ENCODE results near the gene TRIM41. TPM values are rescaled to one million over a fixed set of nuclear protein-coding genes. Genes with fewer than 3 reads are reported as not detected.

Gene TRIM41
- total RNA-seq, 1 experiment from 2014 or later, result 57.6 TPM

- Histone ChIP-seq H3K9me3 (ENCODE audit: insufficient read depth, low read depth) (no peaks in the 10 kb centered on the region), H3K27ac (no peak overlapping the region), H3F3A (ENCODE audit: insufficient read depth, low read depth) (peaks cover 31% of the 10 kb centered on the region), H3K4me2 (peak overlapping the region; percentile 97), H3K4me1 (replicated peaks; ENCODE audit: insufficient read depth) (peaks cover 20% of the 10 kb centered on the region; the same call in 1 of the 2 replicates), H3K79me2 (ENCODE audit: low read depth) (no peaks in the 10 kb centered on the region), H3K9me2 (ENCODE audit: insufficient read depth) (no peaks in the 10 kb centered on the region), H4K20me1 (ENCODE audit: insufficient read depth) (no peaks in the 10 kb centered on the region), H3K27me3 (ENCODE audit: insufficient read depth, low read depth) (no peaks in the 10 kb centered on the region), H3K36me3 (ENCODE audit: low read depth) (no peaks in the 10 kb centered on the region), H2AFZ (peak overlapping the region; percentile 91), H3K4me3 (peak overlapping the region; percentile 98)
- TF ChIP-seq, protein P1, sequence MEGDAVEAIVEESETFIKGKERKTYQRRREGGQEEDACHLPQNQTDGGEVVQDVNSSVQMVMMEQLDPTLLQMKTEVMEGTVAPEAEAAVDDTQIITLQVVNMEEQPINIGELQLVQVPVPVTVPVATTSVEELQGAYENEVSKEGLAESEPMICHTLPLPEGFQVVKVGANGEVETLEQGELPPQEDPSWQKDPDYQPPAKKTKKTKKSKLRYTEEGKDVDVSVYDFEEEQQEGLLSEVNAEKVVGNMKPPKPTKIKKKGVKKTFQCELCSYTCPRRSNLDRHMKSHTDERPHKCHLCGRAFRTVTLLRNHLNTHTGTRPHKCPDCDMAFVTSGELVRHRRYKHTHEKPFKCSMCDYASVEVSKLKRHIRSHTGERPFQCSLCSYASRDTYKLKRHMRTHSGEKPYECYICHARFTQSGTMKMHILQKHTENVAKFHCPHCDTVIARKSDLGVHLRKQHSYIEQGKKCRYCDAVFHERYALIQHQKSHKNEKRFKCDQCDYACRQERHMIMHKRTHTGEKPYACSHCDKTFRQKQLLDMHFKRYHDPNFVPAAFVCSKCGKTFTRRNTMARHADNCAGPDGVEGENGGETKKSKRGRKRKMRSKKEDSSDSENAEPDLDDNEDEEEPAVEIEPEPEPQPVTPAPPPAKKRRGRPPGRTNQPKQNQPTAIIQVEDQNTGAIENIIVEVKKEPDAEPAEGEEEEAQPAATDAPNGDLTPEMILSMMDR (conservative IDR thresholded peaks at IDR 0.05), result no peak; the same call in 1 of the 2 replicates
- TF ChIP-seq EZH2 (IDR thresholded peaks at IDR 0.05; ENCODE audit: low read depth), result no peak
- POLR2A ChIA-PET (ENCODE audit: unreplicated experiment), result interaction anchor here (0.7 to 0.9 kb wide), 3 partner anchors 14 to 58 kb away, joined by 3 to 4 read pairs (median 4); partner anchors contain the start of gene TRIM7
- BruUV-seq (replicated peaks), result no TSS peak
- peak in 1 of 2 experiments; percentile 32 for DNase-seq
- CTCF ChIA-PET, result interaction anchor here (1.0 kb wide), 1 partner anchor 14 kb away, joined by 3 read pairs; the partner anchor contains the start of gene TRIM7
- intact Hi-C loops (cut with micrococcal nuclease; ENCODE audit: unreplicated experiment), result loop anchor here (1.0 to 2.0 kb wide), 4 partner anchors 15 to 380 kb away; no protein-coding TSS in a partner anchor
Observed at GRCh38 chr5:181190711-181191525, 32.2 kb upstream of the TRIM41 start.

- peak overlapping the region; percentile 98 for H3K4me3 ChIP-seq
- TF ChIP-seq EZH2 (IDR thresholded peaks at IDR 0.05; ENCODE audit: low read depth), result no peak
- TF ChIP-seq, protein P1 (conservative IDR thresholded peaks at IDR 0.05), result no peak
- no peaks in the 10 kb centered on the region for H4K20me1 ChIP-seq (ENCODE audit: insufficient read depth)
- intact Hi-C loops (cut with micrococcal nuclease; ENCODE audit: unreplicated experiment), result loop anchor here (1.0 to 2.0 kb wide), 4 partner anchors 15 to 381 kb away; no protein-coding TSS in a partner anchor
- peaks cover 13% of the 10 kb centered on the region; the same call in 1 of the 2 replicates for H3K4me1 ChIP-seq (replicated peaks; ENCODE audit: insufficient read depth)
- H3K27ac ChIP-seq, result peak overlapping the region; percentile 40; the same call in 1 of the 2 replicates
- H3K27me3 ChIP-seq (ENCODE audit: insufficient read depth, low read depth), result no peaks in the 10 kb centered on the region
- CTCF ChIA-PET, result interaction anchor here (0.5 to 1.0 kb wide), 2 partner anchors 13 to 19 kb away, joined by 3 to 4 read pairs; partner anchors contain the start of gene TRIM7
- H3K9me2 ChIP-seq (ENCODE audit: insufficient read depth), result no peaks in the 10 kb centered on the region
- H3K36me3 ChIP-seq (ENCODE audit: low read depth), result no peaks in the 10 kb centered on the region
- H3K79me2 ChIP-seq (ENCODE audit: low read depth), result no peaks in the 10 kb centered on the region
- H3K9me3 ChIP-seq (ENCODE audit: insufficient read depth, low read depth), result no peaks in the 10 kb centered on the region
- H3F3A ChIP-seq (ENCODE audit: insufficient read depth, low read depth), result peaks cover 23% of the 10 kb centered on the region; the same call in 1 of the 2 replicates
- H3K4me2 ChIP-seq, result peak overlapping the region; percentile 97
- BruUV-seq (replicated peaks), result TSS peak; percentile 75
- POLR2A ChIA-PET (ENCODE audit: unreplicated experiment), result interaction anchor here (0.5 to 0.9 kb wide), 4 partner anchors 13 to 57 kb away, joined by 3 to 4 read pairs (median 4); partner anchors contain the start of genes RACK1 and TRIM7
- peak overlapping the region; percentile 91 for H2AFZ ChIP-seq
- DNase-seq, result peak; percentile 87 to 97
Observed at GRCh38 chr5:181191526-181192336, 31.4 kb upstream of the TRIM41 start.
